ENCODE data around the gene ZNF580.

Gene ZNF580

DNA sequence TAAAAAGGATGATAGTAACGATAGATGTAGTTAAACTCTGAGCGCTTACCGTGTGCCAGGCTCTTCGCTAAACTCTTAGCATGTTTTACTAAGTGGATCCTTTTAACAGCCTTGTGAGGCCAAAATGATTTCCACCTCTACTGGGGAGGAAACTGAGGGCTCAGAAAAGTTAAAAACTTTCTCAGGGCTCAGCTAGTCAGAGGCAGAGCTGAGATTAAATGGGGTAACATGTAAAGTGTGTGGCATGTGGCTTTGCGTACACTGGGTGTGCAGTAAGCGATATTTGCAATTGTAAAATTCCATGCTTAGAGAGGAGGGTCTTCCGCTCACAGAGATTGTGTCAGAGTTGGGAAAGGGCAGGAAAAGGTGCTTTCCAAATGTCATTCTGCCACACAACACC is 15.8 kb downstream of the ZNF580 start:
- ATAC-seq = no peak
- TF ChIP-seq ZC3H10 (CRISPR knock-in tag; IDR thresholded peaks at IDR 0.05) (no peak), GLIS3 (CRISPR knock-in tag; IDR thresholded peaks at IDR 0.05) (no peak), ESRRG (CRISPR knock-in tag; IDR thresholded peaks at IDR 0.05) (no peak), SNAI2 (CRISPR knock-in tag; IDR thresholded peaks at IDR 0.05) (no peak), BACH2 (CRISPR knock-in tag; IDR thresholded peaks at IDR 0.05; ENCODE audit: borderline replicate concordance) (no peak), ZFP3 (CRISPR knock-in tag; IDR thresholded peaks at IDR 0.05) (no peak), TOX (CRISPR knock-in tag; IDR thresholded peaks at IDR 0.05; ENCODE audit: borderline replicate concordance) (no peak), ISL1 (CRISPR knock-in tag; IDR thresholded peaks at IDR 0.05) (no peak), ZNF565 (CRISPR knock-in tag; conservative IDR thresholded peaks at IDR 0.05; ENCODE audit: low read depth) (no peak), TCF4 (CRISPR knock-in tag; IDR thresholded peaks at IDR 0.05; ENCODE audit: borderline replicate concordance) (no peak), RARB (CRISPR knock-in tag; IDR thresholded peaks at IDR 0.05) (no peak)
- TF ChIP-seq, protein P1, sequence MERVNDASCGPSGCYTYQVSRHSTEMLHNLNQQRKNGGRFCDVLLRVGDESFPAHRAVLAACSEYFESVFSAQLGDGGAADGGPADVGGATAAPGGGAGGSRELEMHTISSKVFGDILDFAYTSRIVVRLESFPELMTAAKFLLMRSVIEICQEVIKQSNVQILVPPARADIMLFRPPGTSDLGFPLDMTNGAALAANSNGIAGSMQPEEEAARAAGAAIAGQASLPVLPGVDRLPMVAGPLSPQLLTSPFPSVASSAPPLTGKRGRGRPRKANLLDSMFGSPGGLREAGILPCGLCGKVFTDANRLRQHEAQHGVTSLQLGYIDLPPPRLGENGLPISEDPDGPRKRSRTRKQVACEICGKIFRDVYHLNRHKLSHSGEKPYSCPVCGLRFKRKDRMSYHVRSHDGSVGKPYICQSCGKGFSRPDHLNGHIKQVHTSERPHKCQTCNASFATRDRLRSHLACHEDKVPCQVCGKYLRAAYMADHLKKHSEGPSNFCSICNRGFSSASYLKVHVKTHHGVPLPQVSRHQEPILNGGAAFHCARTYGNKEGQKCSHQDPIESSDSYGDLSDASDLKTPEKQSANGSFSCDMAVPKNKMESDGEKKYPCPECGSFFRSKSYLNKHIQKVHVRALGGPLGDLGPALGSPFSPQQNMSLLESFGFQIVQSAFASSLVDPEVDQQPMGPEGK (CRISPR knock-in tag; IDR thresholded peaks at IDR 0.05; ENCODE audit: borderline replicate concordance) = no peak
- TF ChIP-seq, protein P2, sequence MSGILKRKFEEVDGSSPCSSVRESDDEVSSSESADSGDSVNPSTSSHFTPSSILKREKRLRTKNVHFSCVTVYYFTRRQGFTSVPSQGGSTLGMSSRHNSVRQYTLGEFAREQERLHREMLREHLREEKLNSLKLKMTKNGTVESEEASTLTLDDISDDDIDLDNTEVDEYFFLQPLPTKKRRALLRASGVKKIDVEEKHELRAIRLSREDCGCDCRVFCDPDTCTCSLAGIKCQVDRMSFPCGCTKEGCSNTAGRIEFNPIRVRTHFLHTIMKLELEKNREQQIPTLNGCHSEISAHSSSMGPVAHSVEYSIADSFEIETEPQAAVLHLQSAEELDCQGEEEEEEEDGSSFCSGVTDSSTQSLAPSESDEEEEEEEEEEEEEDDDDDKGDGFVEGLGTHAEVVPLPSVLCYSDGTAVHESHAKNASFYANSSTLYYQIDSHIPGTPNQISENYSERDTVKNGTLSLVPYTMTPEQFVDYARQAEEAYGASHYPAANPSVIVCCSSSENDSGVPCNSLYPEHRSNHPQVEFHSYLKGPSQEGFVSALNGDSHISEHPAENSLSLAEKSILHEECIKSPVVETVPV (CRISPR knock-in tag; IDR thresholded peaks at IDR 0.05) = no peak
- TF ChIP-seq, protein P3, sequence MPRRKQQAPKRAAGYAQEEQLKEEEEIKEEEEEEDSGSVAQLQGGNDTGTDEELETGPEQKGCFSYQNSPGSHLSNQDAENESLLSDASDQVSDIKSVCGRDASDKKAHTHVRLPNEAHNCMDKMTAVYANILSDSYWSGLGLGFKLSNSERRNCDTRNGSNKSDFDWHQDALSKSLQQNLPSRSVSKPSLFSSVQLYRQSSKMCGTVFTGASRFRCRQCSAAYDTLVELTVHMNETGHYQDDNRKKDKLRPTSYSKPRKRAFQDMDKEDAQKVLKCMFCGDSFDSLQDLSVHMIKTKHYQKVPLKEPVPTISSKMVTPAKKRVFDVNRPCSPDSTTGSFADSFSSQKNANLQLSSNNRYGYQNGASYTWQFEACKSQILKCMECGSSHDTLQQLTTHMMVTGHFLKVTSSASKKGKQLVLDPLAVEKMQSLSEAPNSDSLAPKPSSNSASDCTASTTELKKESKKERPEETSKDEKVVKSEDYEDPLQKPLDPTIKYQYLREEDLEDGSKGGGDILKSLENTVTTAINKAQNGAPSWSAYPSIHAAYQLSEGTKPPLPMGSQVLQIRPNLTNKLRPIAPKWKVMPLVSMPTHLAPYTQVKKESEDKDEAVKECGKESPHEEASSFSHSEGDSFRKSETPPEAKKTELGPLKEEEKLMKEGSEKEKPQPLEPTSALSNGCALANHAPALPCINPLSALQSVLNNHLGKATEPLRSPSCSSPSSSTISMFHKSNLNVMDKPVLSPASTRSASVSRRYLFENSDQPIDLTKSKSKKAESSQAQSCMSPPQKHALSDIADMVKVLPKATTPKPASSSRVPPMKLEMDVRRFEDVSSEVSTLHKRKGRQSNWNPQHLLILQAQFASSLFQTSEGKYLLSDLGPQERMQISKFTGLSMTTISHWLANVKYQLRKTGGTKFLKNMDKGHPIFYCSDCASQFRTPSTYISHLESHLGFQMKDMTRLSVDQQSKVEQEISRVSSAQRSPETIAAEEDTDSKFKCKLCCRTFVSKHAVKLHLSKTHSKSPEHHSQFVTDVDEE (CRISPR knock-in tag; IDR thresholded peaks at IDR 0.05) = no peak

DNA sequence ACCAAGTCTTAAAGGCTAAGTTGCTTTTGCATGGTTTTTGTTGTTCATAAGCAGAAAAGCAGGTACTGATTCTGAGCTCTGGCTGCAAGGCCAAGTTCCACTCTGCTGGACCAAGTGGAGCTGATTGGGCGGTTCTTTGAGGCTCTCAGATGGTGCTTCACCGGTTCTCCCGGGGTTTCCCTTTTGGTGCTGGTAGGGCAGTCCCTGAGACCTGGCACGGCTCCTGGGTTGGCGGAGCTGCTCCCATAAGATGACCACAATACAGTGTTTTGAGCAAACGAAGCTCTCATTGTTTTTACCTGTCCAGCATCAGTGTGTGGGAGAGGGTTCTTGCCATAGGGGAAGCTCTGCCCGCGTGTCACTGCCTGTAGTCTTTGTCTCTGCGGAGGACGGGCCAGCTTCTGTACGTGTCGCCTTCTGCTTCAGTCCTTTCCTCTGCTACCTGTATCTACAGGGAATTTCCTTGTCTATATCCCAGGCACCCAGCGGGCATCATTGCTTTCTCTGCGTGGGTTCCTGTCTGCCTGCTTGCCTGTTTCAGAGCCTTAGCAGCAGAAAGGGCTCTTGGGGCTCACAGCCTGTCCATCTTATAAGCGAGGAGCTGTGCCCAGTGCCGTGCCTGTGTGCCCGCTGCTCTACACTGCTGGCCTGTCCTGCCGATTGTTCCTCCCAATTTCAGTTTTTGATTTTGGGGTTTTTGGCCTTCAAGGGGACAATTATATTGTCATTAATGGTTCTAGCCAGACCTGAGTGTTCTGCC is 16.4 kb downstream of the ZNF580 start:
- ATAC-seq = no peak

More for the DNA sequence above, 16.4 kb downstream of the ZNF580 start:
- TF ChIP-seq, protein P1 (CRISPR knock-in tag; IDR thresholded peaks at IDR 0.05; ENCODE audit: borderline replicate concordance) = no peak
- TF ChIP-seq TCF4 (CRISPR knock-in tag; IDR thresholded peaks at IDR 0.05; ENCODE audit: borderline replicate concordance) = no peak
- no peak for TF ChIP-seq CSDC2 (CRISPR knock-in tag; IDR thresholded peaks at IDR 0.05)
- TF ChIP-seq ZNF8 (CRISPR knock-in tag; IDR thresholded peaks at IDR 0.05) = no peak
- TF ChIP-seq PPARA (CRISPR knock-in tag; IDR thresholded peaks at IDR 0.05; ENCODE audit: borderline replicate concordance) = no peak
- TF ChIP-seq TOX (CRISPR knock-in tag; IDR thresholded peaks at IDR 0.05; ENCODE audit: borderline replicate concordance) = no peak
- no peak for TF ChIP-seq ESRRG (CRISPR knock-in tag; IDR thresholded peaks at IDR 0.05)
- TF ChIP-seq, protein P2 (CRISPR knock-in tag; IDR thresholded peaks at IDR 0.05) = no peak
- no peak for TF ChIP-seq ZFP30 (CRISPR knock-in tag; IDR thresholded peaks at IDR 0.05)
- no peak for TF ChIP-seq ZFP3 (CRISPR knock-in tag; IDR thresholded peaks at IDR 0.05)
- TF ChIP-seq OSR1 (CRISPR knock-in tag; IDR thresholded peaks at IDR 0.05) = no peak
- no peak for TF ChIP-seq ZC3H10 (CRISPR knock-in tag; IDR thresholded peaks at IDR 0.05)
- TF ChIP-seq, protein P3 (CRISPR knock-in tag; IDR thresholded peaks at IDR 0.05) = no peak
- TF ChIP-seq ISL1 (CRISPR knock-in tag; IDR thresholded peaks at IDR 0.05) = no peak
- TF ChIP-seq GLIS3 (CRISPR knock-in tag; IDR thresholded peaks at IDR 0.05) = no peak
- no peak for TF ChIP-seq ARNTL (CRISPR knock-in tag; IDR thresholded peaks at IDR 0.05; ENCODE audit: borderline replicate concordance, low read depth)
- no peak for TF ChIP-seq ZNF565 (CRISPR knock-in tag; conservative IDR thresholded peaks at IDR 0.05; ENCODE audit: low read depth)
- TF ChIP-seq RARB (CRISPR knock-in tag; IDR thresholded peaks at IDR 0.05) = no peak
- no peak for TF ChIP-seq BACH2 (CRISPR knock-in tag; IDR thresholded peaks at IDR 0.05; ENCODE audit: borderline replicate concordance)
